ENCODE data around the gene ANAPC2.
A peak's percentile ranks its signal among the peaks of the same experiment; 100 is the strongest.

The ANAPC2 gene

GRCh38 chr9:137188490-137189296 lies at the start of gene ANAPC2, which contains the start of gene SSNA1:
TSS of gene ANAPC2 (minus strand) at chr9:137188560. CDS start at chr9:137188532, 28 bp downstream.
TSS of gene SSNA1 (plus strand) at chr9:137188676. CDS start at chr9:137188727, 51 bp downstream.
- Histone ChIP-seq H3K9me3 (no peaks in the 10 kb centered on the region), H3K4me1 (peaks cover 16 to 52% (median 40%) of the 10 kb centered on the region in 4 donors), H3K4me3 (peak within 1 kb of the TSS; percentile 86 to 91), H3K27me3 (no peaks in the 10 kb centered on the region), H3K27ac (peak within 1 kb of the TSS; percentile 84 to 90), H3K36me3 (peaks cover 29 to 61% (median 49%) of the 10 kb centered on the region in 3 donors)
- peak; percentile 88 to 94 for DNase-seq
- TF ChIP-seq, protein P1, sequence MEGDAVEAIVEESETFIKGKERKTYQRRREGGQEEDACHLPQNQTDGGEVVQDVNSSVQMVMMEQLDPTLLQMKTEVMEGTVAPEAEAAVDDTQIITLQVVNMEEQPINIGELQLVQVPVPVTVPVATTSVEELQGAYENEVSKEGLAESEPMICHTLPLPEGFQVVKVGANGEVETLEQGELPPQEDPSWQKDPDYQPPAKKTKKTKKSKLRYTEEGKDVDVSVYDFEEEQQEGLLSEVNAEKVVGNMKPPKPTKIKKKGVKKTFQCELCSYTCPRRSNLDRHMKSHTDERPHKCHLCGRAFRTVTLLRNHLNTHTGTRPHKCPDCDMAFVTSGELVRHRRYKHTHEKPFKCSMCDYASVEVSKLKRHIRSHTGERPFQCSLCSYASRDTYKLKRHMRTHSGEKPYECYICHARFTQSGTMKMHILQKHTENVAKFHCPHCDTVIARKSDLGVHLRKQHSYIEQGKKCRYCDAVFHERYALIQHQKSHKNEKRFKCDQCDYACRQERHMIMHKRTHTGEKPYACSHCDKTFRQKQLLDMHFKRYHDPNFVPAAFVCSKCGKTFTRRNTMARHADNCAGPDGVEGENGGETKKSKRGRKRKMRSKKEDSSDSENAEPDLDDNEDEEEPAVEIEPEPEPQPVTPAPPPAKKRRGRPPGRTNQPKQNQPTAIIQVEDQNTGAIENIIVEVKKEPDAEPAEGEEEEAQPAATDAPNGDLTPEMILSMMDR (IDR thresholded peaks at IDR 0.05), result peak; percentile 13 to 16
- intact Hi-C loops (cut with DNase I; ENCODE audit: low total_unique reads), result loop anchor here (5.0 kb wide), 1 partner anchor 34 kb away; the partner anchor contains the start of gene RNF208

DNA sequence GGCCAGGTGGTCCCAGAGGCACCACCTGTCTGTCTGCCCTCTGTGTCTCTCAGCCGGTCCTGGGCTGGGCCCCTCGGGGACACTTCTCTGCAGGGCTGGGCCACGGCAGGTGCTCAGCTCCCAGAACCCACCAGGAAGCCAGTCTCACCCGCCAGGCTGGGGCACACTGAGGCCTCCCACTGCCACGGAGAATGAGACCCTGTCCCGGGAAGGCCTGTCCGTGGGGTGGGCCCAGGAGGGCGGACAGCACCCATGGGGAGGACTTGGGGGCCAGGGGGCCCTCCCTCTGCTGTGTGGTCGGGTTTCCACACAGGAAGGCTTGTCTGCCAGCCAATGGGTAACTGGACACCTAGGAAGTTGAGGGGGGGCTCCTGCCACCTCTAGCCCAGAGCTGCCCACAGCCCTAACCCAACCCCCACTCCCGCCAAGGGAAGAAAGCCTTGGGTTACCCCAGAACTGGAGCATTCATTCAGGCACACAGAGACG lies 48.6 kb upstream of the ANAPC2 start:
- Histone ChIP-seq H3K27me3 (peaks cover 0 to 43% of the 10 kb centered on the region in 2 donors), H3K4me3 (no peak overlapping the region), H3K4me1 (peaks cover 0 to 42% (median 17%) of the 10 kb centered on the region in 4 donors), H3K9me3 (no peaks in the 10 kb centered on the region), H3K27ac (no peak overlapping the region), H3K36me3 (peaks cover 0 to 3% (median 1%) of the 10 kb centered on the region in 3 donors)
- TF ChIP-seq, protein P1 (IDR thresholded peaks at IDR 0.05), result no peak
- no peak for DNase-seq
- intact Hi-C loops (cut with DNase I; ENCODE audit: low total_unique reads), result no loop called here

DNA sequence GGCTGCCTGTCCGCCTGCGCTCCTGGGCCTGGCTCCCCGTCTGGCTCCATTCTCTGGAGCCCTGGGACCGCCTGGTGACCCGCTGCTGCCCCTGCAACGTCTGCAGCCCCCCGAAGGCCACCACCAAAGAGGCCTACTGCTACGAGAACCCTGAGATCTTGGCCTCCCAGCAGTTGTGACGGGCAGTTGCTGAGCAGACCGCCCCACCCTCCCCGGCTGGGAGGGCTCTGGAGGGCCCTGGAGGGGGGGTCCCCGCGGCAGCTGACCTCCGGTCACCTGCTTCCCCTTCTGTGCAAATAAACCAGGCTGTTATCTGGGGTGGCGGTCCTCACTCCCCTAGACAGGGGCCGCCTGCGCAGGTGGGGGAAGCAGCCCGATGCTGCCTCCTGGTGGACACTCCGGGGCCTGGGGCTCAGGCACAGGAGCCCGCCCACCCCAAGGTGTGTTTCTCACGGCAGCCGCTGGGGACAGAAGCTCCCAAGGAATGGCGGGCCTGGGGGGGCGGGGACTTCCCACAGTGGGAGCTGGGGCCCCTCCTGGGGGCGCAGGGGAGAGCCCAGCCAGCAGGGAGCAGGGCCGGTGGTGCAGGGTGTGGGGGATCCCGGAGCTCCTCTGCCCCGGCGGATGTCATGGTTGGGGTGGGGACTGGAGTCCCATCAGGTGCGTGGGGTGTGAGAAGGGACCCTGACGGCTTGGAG lies 48.0 kb upstream of the ANAPC2 start:
- Histone ChIP-seq H3K9me3 (no peaks in the 10 kb centered on the region), H3K27ac (no peak overlapping the region), H3K36me3 (no peaks in the 10 kb centered on the region), H3K4me1 (peaks cover 0 to 38% (median 15%) of the 10 kb centered on the region in 4 donors), H3K4me3 (no peak overlapping the region), H3K27me3 (peaks cover 0 to 49% of the 10 kb centered on the region in 2 donors)
- TF ChIP-seq, protein P1 (IDR thresholded peaks at IDR 0.05), result peak; percentile 95 to 96
- intact Hi-C loops (cut with DNase I; ENCODE audit: low total_unique reads), result no loop called here
- DNase-seq, result peak; percentile 73 to 86

DNA sequence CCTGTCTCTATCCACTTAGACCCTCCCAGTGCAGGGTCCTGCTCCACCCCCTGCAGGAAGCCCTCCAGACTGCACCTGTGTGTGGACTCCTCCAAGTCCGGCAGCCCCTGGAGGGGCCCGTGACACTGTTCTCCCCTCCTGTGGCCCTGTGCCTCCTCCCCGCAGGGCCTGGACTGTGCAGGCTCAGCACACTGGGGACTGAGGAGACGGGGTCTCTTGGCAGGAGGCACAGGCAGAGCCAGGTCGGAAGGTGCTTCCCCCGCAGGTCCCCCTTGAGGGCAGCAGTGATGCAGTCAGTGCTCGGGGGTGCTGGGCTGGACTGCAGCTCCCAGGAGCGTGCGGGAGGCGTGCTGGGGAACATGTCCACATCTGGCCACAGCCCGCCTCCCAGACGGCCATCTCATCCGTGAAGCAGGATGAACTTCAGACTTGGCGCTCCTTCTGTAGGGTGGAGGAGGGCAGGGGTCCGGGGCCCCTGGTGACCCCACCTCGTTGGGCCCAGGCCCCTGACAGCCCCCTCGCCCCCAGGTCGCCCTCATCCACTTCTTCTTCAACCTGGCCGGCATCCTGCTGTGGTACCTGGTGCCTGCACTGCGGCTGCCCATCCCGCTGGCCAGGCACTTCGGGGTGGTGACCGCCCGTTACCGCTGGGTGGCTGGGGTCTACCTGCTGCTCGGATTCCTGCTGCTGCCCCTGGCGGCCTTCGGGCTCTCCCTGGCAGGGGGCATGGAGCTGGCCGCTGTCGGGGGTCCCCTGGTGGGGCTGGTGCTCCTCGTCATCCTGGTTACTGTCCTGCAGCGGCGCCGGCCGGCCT lies 47.3 kb upstream of the ANAPC2 start:
- Histone ChIP-seq H3K27ac (no peak overlapping the region), H3K4me1 (peaks cover 0 to 38% (median 15%) of the 10 kb centered on the region in 4 donors), H3K27me3 (peaks cover 0 to 57% of the 10 kb centered on the region in 2 donors), H3K9me3 (no peaks in the 10 kb centered on the region), H3K36me3 (no peaks in the 10 kb centered on the region), H3K4me3 (no peak overlapping the region)
- TF ChIP-seq, protein P1 (IDR thresholded peaks at IDR 0.05), result no peak
- intact Hi-C loops (cut with DNase I; ENCODE audit: low total_unique reads), result no loop called here
- no peak for DNase-seq
